ENCODE data around the gene MYH7.

The MYH7 gene

GRCh38 chr14:23409966-23410635 is 25.4 kb downstream of the MYH7 start:
- no peak overlapping the region for H3K4me3 ChIP-seq
- H3K27ac ChIP-seq, result no peak overlapping the region
- no peak for DNase-seq (ENCODE audit: low spot score)
- no peak for TF ChIP-seq CTCF (IDR thresholded peaks at IDR 0.05)

GRCh38 chr14:23409475-23409874 is 26.0 kb downstream of the MYH7 start:
- no peak for DNase-seq (ENCODE audit: low spot score)
- H3K4me3 ChIP-seq, result no peak overlapping the region
- no peak overlapping the region for H3K27ac ChIP-seq
- no peak for TF ChIP-seq CTCF (IDR thresholded peaks at IDR 0.05)

GRCh38 chr14:23408307-23408630 is 27.2 kb downstream of the MYH7 start:
- H3K27ac ChIP-seq, result no peak overlapping the region
- H3K4me3 ChIP-seq, result no peak overlapping the region

GRCh38 chr14:23407516-23408306 is 27.7 kb downstream of the MYH7 start, which contains the start of gene MYH6:
TSS of gene MYH6 (minus strand) at chr14:23408273. CDS start at chr14:23407223, 1,050 bp downstream.
- no peak within 1 kb of the TSS for H3K27ac ChIP-seq
- TF ChIP-seq CTCF (IDR thresholded peaks at IDR 0.05), result no peak
- H3K4me3 ChIP-seq, result no peak within 1 kb of the TSS
- no peak for DNase-seq (ENCODE audit: low spot score)

More at GRCh38 chr14:23408307-23408630, 27.2 kb downstream of the MYH7 start:
- no peak for DNase-seq (ENCODE audit: low spot score)
- TF ChIP-seq CTCF (IDR thresholded peaks at IDR 0.05), result no peak

- H3K4me3 ChIP-seq, result no peak overlapping the region
- no peak overlapping the region for H3K27ac ChIP-seq
- DNase-seq (ENCODE audit: low spot score), result no peak
- no peak for TF ChIP-seq CTCF (IDR thresholded peaks at IDR 0.05)
Observed at GRCh38 chr14:23406725-23407355, 28.6 kb downstream of the MYH7 start.

- Histone ChIP-seq H3K4me3 (no peak overlapping the region), H3K27ac (no peak overlapping the region)
- no peak for DNase-seq (ENCODE audit: low spot score)
- no peak for TF ChIP-seq CTCF (IDR thresholded peaks at IDR 0.05)
Observed at GRCh38 chr14:23406244-23406643, 29.2 kb downstream of the MYH7 start.

Data from coronary artery (tissue), 2 donors.